KMS-11 (cell line): Measurements from ENCODE around the gene L1CAM.

ENCODE experiments used
- H2AFZ ChIP-seq: fragments of 200-600 bp; sonication (generic); 2 replicates; pipeline ENCODE4 v1.6.1; 2016; ENCODE audit warnings: antibody characterized with exemption, mixed run types, low read depth
- H3K27ac ChIP-seq: fragments of 200-600 bp; sonication (generic); 2 replicates; pipeline ENCODE4 v1.6.1; 2016; ENCODE audit warnings: mild to moderate bottlenecking, mixed run types
- H3K27me3 ChIP-seq: fragments of 200-600 bp; sonication (generic); 2 replicates; pipeline ENCODE4 v1.6.1; 2017; ENCODE audit warnings: mild to moderate bottlenecking, low read depth, mixed run types, moderate library complexity; ENCODE audit not compliant: insufficient read depth
- H3K36me3 ChIP-seq: fragments of 200-600 bp; sonication (generic); 2 replicates; pipeline ENCODE4 v1.6.1; 2017; ENCODE audit warnings: mild to moderate bottlenecking, mixed run types; ENCODE audit not compliant: insufficient read depth
- H3K4me1 ChIP-seq: fragments of 200-600 bp; sonication (generic); 2 replicates; pipeline ENCODE4 v1.6.1; 2016; ENCODE audit warnings: mild to moderate bottlenecking, low read depth, mixed run types; ENCODE audit not compliant: poor library complexity, severe bottlenecking
- H3K4me2 ChIP-seq: fragments of 200-600 bp; sonication (generic); 2 replicates; pipeline ENCODE4 v1.7.0; 2016; ENCODE audit warnings: mild to moderate bottlenecking, mixed run types
- H3K4me3 ChIP-seq: fragments of 200-600 bp; sonication (generic); IDR thresholded peaks from 2 replicates; pipeline ENCODE4 v1.6.1; 2017; ENCODE audit warnings: low read depth, low read length, mixed read lengths; ENCODE audit not compliant: insufficient read depth
- H3K79me2 ChIP-seq: fragments of 200-600 bp; sonication (generic); 2 replicates; pipeline ENCODE4 v1.6.1; 2016; ENCODE audit warnings: low read depth, mixed run types; ENCODE audit not compliant: insufficient read depth
- H3K9ac ChIP-seq: fragments of 200-600 bp; sonication (generic); 2 replicates; pipeline ENCODE4 v1.6.1; 2016; ENCODE audit warnings: mild to moderate bottlenecking, mixed run types
- H4K20me1 ChIP-seq: fragments of 200-600 bp; sonication (generic); 2 replicates; pipeline ENCODE4 v1.6.1; 2016; ENCODE audit warnings: mild to moderate bottlenecking, mixed run types; ENCODE audit not compliant: insufficient read depth
- TF ChIP-seq, protein P1 (sequence below): fragments of 200-600 bp; sonication (generic); conservative IDR thresholded peaks from 2 replicates; pipeline ENCODE4 v1.6.1; 2017; ENCODE audit warnings: low read depth, mild to moderate bottlenecking, antibody characterized with exemption, low read length, moderate library complexity, mixed read lengths

L1CAM gene

DNA sequence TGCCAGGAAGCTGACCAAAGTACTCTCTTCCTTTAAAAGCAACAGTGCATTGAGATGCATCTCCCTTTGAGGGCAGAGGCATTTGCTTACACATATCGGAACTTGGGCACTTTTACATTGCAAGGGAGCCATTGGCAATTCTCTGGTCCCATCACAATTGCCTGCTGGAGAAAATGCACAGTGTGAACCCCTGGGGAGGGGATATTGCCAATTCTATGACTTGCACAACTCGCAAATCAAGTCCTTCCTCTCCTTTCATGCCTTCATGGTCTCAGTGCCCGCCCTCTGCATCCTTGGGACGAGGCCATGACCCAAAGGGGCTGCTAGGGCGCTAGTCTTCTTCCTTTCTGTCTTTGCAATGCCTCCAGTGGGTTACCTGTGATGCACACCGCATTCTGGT is 40.8 kb downstream of the L1CAM start:
- Histone ChIP-seq H3K27ac (no peak overlapping the region), H3K27me3 (peaks cover 16% of the 10 kb centered on the region; the same call in 1 of the 2 replicates), H3K4me2 (no peak overlapping the region)

DNA sequence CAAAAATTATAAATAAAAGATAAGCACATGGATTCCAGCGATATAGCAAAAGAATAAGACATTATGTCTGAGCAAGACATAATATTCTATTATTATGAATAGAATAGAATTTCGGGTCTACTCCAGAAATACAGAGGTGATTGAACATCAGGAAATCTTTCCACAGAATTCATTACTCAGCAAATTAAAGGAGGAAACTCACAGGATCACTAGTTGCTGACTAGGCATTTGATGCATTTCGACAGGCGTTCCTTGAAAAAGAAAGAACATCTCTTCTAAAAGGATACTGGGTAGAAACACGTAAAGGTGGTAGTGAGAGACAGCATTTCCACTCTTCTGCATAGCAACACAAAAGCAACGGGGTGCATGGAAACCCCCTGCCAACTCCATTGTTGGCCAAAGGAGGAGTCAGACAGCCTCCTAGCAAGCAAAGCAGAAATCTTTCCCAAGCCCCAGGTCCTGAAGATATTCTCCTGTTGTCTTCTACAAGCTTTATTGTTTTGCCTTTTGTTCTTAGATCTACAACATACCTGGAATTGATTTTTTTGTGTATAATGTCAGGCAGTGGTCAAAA is 41.4 kb downstream of the L1CAM start:
- TF ChIP-seq, protein P1, sequence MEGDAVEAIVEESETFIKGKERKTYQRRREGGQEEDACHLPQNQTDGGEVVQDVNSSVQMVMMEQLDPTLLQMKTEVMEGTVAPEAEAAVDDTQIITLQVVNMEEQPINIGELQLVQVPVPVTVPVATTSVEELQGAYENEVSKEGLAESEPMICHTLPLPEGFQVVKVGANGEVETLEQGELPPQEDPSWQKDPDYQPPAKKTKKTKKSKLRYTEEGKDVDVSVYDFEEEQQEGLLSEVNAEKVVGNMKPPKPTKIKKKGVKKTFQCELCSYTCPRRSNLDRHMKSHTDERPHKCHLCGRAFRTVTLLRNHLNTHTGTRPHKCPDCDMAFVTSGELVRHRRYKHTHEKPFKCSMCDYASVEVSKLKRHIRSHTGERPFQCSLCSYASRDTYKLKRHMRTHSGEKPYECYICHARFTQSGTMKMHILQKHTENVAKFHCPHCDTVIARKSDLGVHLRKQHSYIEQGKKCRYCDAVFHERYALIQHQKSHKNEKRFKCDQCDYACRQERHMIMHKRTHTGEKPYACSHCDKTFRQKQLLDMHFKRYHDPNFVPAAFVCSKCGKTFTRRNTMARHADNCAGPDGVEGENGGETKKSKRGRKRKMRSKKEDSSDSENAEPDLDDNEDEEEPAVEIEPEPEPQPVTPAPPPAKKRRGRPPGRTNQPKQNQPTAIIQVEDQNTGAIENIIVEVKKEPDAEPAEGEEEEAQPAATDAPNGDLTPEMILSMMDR = no peak
- Histone ChIP-seq H3K4me1 (no peaks in the 10 kb centered on the region), H3K79me2 (no peaks in the 10 kb centered on the region), H3K4me3 (no peak overlapping the region), H3K9ac (no peak overlapping the region), H3K4me2 (no peak overlapping the region), H3K36me3 (no peaks in the 10 kb centered on the region), H2AFZ (no peak overlapping the region), H3K27me3 (peaks cover 16% of the 10 kb centered on the region; the same call in 1 of the 2 replicates), H3K27ac (no peak overlapping the region), H4K20me1 (no peaks in the 10 kb centered on the region)

More for the DNA sequence above, 40.8 kb downstream of the L1CAM start:
- no peak overlapping the region for H3K4me3 ChIP-seq
- no peak overlapping the region for H2AFZ ChIP-seq
- no peaks in the 10 kb centered on the region for H3K36me3 ChIP-seq
- H3K79me2 ChIP-seq = no peaks in the 10 kb centered on the region
- H3K4me1 ChIP-seq = no peaks in the 10 kb centered on the region
- no peak overlapping the region for H3K9ac ChIP-seq
- TF ChIP-seq, protein P1 = no peak
- no peaks in the 10 kb centered on the region for H4K20me1 ChIP-seq

DNA sequence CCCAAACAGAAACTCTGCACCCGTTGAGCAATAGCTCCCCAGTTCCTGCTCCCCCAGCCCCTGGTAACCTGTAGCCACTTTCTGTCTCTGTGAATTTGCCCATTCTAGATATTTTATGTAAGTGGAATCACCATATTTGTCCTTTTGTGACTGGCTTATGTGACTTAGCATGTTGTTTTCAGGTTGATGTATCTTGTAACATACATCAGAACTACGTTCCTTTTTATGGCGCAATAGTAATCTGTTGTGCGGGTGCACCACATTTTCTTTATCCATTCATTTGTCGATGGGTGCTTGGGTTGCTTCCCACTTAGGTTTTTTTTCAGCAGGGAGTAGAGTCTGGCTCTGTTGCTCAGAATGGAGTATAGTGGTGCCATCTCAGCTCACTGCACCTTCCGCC is 49.1 kb downstream of the L1CAM start:
- Histone ChIP-seq H3K4me3 (no peak overlapping the region), H3K9ac (no peak overlapping the region), H3K27ac (no peak overlapping the region), H3K27me3 (peaks cover 21% of the 10 kb centered on the region; the same call in 1 of the 2 replicates), H3K79me2 (no peaks in the 10 kb centered on the region), H2AFZ (no peak overlapping the region), H3K4me2 (no peak overlapping the region), H3K4me1 (no peaks in the 10 kb centered on the region), H3K36me3 (no peaks in the 10 kb centered on the region), H4K20me1 (no peaks in the 10 kb centered on the region)
- TF ChIP-seq, protein P1 = no peak

DNA sequence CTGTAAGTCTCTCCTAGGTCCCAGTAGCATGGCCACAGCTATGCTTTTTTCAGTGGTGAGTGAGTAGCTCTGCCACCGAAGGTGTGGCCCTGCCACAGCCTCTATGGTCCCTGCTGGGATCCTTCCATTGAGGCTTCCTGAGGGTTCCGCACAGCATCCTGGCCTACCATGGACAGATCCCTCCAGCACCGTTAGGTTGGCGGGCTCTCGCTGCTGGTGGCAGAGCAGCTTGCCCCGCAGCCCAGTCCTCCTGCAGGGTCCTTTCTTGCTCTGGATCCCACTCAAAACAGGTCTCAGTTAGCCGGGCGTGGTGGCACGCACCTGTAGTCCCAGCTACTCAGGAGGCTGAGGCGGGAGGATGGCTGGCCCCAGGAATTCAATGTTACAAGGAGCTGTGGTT is 53.2 kb downstream of the L1CAM start:
- no peaks in the 10 kb centered on the region for H3K36me3 ChIP-seq
- no peak overlapping the region for H3K9ac ChIP-seq
- no peaks in the 10 kb centered on the region for H4K20me1 ChIP-seq
- H3K27ac ChIP-seq = no peak overlapping the region
- H3K4me1 ChIP-seq = no peaks in the 10 kb centered on the region
- H3K27me3 ChIP-seq = peaks cover 9% of the 10 kb centered on the region; the same call in 1 of the 2 replicates
- no peak overlapping the region for H2AFZ ChIP-seq
- TF ChIP-seq, protein P1 = no peak
- no peaks in the 10 kb centered on the region for H3K79me2 ChIP-seq
- H3K4me3 ChIP-seq = no peak overlapping the region
- no peak overlapping the region for H3K4me2 ChIP-seq
